HL-60 (cell line): ENCODE results near the gene FOXD1.

ENCODE experiments used
- CTCF ChIP-seq: IDR thresholded peaks from one replicate; pipeline ENCODE4 v1.5.1; 2011; ENCODE audit warnings: low read length, control low read depth, inconsistent platforms; ENCODE audit not compliant: insufficient read depth
- GABPA ChIP-seq: IDR thresholded peaks from 2 replicates; pipeline ENCODE4 v1.6.1; 2012; ENCODE audit warnings: low read depth
- POLR2AphosphoS5 ChIP-seq: IDR thresholded peaks from 2 replicates; pipeline ENCODE4 v1.6.1; 2012; ENCODE audit warnings: low read depth
- REST ChIP-seq: IDR thresholded peaks from 2 replicates; pipeline ENCODE4 v1.6.1; 2012; ENCODE audit warnings: low read depth; ENCODE audit not compliant: insufficient replicate concordance
- SPI1 ChIP-seq: IDR thresholded peaks from 2 replicates; pipeline ENCODE4 v1.6.1; 2012; ENCODE audit warnings: low read depth, mild to moderate bottlenecking, borderline replicate concordance

- no peak for TF ChIP-seq SPI1
- no peak for TF ChIP-seq CTCF
- no peak for TF ChIP-seq POLR2AphosphoS5
- no peak for TF ChIP-seq REST
- no peak for TF ChIP-seq GABPA
These were observed 9.7 kb downstream of the FOXD1 start for GRCh38 chr5:73438645-73439470.
